Stimulated activated CD4-positive, alpha-beta T cell treated with anti-CD3 and anti-CD28 coated beads, Interleukin-12 subunit alpha, Interleukin-12 subunit beta, amount 100 ng/mL, for 4 hours (primary cell): ENCODE measurements around the gene CLCN7.
A peak's percentile ranks its signal among the peaks of the same experiment; 100 is the strongest.

Experiments used
- DNase-seq: peaks from one replicate; pipeline ENCODE4 v3.0.0-alpha.2; 2020

Gene CLCN7

DNA sequence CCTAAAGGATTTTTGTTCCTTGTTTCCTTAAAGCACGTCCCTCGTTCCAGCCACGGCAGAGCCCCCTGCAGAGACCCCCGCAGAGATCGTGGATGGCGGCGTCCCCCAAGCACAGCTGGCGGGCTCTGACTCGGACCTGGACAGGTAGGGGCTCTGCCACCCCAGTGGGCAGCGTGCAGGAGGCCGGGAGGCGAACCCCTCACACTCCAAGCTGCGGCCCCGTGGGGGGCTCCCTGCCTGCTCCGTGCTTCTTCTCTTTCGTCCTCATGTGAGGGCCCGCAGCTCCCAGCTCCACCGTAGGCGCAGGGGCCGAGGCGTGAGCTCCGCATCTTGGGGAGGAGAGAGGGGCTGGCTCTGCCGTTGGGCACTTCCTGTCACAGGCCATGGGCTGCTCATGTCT is 26.8 kb upstream of the CLCN7 start:
- no peak for DNase-seq

GRCh38 chr16:1500465-1501150 is 25.8 kb upstream of the CLCN7 start:
- no peak for DNase-seq

DNA sequence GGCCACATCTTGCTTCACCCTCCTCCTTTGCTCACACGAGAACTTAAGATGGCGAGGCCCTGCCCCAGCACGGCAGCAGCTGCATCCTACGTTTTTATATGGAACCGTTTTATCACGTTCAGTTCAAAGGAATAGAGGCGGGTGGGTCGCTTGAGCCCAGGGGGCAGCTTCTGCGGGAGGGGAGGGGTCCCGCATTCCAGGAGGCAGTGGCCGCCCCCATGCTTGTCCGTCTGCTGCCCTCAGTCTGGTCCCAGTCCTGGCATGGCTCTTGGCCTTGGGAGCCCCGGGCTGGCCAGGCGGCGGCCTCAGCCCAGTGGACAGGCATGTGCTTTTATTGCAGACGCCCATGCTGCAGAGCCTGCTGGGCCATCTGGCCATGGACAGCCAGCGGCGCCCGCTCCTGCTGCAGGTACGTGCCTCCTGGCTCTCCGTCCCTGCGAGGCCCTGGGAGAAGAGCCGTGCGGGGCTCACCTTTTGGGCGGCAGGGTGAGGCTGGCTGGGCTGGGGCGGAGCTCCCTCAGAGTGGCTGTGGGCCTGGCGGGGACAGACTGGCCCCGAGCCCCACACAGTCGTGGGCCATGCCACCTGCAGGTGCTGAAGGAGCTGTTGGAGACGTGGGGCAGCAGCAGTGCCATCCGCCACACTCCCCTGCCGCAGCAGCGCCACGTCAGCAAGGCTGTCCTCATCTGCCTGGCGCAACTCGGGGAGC is 25.1 kb upstream of the CLCN7 start:
- DNase-seq = no peak

DNA sequence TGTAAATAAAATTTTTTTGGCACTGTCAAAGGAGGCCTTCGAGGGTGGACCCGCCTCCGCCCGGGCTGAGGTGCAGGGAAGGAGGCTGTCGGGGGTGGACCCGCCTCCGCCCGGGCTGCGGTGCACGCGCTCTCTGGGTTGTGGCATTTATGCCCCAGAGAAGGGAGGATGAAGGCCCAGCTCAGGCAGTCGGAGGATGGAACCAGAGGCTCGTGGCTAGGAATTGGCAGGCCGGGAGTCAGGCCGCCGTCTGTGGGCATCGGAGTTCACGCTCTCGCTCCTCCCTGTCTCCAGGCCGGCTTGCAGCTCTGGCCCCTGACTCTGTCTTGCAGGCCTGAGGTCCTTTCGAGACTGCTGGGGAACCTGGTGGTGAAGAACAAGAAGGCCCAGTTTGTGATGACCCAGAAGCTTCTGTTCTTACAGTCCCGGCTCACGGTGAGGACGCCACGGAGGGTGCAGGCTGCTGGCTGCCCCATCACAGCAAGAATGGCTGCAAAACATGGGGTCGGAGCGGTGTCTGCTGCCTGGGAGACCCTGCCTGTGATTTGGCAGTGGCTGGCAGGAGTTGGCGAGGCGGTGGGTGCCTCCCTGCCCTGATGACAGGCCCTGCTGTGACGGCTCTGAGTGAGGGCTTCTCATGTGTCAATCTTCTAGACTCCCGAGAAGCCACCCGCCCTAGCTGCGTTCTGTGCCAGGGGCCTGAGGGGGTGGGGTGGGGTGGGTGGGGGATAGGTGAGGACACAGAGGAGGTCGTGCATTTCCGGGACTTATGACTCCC is 24.3 kb upstream of the CLCN7 start:
- DNase-seq = no peak

DNA sequence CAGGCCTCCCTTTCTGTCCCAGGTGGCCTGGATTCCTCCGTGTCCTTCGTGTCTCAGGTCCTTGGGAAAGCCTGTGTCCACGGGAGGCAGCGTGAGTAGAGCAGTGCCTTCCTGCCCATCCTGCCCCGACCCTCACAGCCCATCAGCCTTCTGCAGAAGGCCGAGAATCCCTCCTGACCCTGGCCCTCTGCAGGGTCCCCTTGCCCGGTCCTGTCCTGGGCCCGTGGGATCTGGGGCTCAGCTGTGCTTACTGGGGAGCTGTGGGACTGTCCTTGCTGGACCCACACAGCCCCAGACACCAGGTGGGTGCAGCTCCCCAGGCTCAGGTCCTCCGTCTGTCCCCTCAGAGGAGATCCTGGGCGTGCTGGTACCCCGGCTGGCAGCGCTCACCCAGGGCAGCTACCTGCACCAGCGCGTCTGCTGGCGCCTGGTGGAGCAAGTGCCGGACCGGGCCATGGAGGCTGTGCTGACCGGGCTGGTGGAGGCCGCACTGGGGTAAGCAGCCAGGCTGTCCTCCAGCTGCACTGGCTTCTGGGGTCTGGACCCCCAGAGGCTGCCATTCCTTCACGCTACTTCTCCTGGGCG is 22.3 kb upstream of the CLCN7 start:
- DNase-seq = no peak

DNA sequence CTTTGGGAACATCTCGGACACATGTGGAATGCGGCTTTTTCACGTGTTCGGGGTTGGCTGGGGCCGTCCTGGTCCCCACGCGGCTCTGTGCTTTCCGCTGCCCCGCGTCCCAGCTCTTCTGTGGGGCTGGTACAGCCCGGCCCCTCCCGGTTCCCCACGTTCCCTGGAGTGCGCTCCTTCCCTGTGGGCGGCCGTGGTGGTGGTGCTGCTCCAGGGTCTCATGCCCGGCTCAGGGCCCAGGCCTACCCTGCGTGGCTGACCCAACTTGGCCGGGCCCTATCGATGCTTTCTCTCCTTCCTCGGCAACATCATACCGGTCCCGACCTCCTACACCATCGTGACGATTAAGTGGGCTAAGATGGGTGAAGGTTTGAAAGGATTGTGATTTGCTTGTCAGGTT is 21.6 kb upstream of the CLCN7 start:
- DNase-seq = no peak

- no peak for DNase-seq
Observed at GRCh38 chr16:1495889-1496262, 21.0 kb upstream of the CLCN7 start.

- DNase-seq = no peak
Observed at GRCh38 chr16:1495211-1495888, 20.5 kb upstream of the CLCN7 start.

DNA sequence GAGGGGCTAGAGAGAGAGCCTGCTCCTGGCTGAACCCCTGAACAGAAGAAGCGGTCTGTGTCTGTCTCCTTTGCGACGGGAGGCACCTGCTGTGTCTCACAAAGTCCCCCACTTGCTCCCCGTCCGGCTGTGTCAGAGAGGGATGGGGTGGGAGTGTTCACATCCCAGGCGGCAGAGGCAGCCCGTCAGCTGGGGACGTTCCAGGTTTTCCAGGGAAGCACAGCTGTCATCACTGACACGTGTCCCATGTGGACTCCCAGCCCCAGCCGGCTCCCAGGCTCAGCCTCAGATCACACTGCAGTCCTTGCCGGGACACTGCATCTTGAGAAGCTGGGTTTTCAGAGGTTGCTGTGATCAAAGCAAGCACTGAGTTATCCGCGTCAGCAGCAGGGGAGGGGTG is 19.9 kb upstream of the CLCN7 start:
- DNase-seq = no peak

DNA sequence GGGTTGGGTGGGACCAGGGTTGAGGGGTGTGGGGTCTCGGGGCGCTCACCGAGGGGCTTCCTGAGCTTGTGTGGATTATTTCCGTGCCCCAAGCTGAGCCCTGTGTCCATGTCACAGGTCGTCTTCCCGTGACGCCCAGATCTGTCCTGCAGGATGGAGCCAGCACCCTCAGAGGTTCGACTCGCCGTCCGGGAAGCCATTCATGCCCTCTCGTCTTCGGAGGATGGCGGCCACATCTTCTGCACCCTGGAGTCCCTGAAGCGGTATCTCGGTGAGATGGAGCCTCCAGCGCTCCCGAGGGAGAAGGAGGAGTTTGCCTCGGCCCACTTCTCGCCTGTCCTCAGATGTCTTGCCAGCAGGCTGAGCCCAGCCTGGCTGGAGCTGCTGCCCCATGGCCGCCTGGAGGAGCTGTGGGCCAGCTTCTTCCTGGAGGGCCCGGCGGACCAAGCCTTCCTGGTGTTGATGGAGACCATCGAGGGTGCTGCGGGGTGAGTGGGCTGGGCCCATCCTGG is 19.4 kb upstream of the CLCN7 start:
- DNase-seq = no peak

DNA sequence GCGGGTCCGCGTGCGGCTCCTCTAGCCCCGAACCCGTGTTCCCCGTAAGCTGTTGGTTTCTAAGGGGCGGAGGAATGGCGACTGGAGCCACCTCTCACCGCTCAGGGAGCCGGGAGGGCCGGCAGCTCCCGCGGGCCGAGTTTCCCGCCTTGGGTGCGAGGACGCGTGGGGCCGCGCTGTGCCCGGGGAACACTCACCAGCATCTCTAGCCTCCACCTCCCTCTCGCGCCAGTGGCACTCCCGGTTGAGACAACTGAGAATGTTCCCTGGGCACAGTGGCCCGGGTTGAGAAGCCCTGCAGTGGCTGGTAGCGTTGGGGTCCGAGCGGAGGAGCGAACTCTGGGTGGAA is 18.9 kb upstream of the CLCN7 start:
- no peak for DNase-seq

- DNase-seq = peak; percentile 90
Observed at GRCh38 chr16:1492923-1493745, 18.3 kb upstream of the CLCN7 start, which contains the start of gene TELO2. Gene TELO2 (plus strand): TSS chr16:1493360. CDS start chr16:1494282, 922 bp downstream.

DNA sequence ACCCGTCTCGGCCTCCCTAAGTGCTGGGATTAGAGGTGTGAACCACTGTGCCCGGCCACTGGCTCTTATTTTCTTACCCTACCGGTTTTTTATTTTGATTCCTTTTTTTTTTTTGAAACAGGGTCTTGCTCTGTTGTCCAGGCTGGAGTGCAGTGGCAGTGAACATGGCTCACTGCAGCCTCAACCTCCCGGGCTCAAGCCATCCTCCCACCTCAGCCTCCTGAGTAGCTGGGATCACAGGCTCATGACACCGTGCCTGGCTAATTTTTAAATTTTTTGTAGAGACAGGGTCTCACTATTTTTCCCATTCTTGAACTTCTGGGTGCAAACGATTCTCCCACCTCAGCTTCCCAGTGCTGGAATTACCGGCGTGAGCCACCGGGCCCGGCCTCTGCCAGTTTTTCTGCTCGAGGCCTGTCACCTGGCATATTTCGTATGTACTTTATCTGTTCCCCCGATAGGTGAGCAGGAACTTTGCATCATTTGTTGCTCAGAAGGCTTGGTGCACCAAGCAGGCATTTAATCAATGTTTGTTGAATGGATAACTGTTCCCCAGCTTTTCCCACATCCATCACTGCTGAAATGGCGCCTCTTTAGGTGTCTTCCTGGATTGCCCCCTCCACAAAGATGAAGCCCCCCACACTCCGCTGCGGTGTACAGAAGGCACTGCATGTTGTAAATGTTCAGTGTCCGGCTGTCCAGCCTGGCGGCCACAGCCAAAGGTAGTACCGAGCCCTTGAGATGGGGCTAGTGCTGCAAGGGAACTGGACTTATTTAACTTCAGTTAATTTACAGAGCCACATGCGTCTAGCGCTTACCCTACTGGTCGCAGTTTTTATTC is 17.5 kb upstream of the CLCN7 start:
- no peak for DNase-seq

- no peak for DNase-seq
Observed at GRCh38 chr16:1491327-1491726, 16.5 kb upstream of the CLCN7 start.

GRCh38 chr16:1489077-1489476 is 14.2 kb upstream of the CLCN7 start:
- DNase-seq = no peak

DNA sequence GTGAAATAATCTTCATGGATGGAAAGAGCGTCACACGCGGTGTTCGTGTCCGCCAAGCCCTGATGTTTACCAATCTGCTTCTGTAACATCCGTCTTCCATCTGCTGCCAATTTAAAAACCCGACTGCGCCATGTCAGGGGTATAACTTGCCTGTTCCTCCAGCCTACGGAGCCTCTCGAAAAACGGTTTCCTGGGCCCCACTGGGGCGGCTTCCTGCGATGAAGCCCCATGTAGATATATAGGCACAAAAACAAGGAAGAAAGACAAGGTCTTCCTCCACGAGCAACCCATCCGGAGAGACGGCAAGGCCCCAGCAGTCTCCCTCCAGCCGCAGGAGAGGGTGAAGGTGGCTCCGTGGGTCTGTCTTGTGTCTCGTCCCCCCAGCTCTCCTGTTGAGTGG is 13.8 kb upstream of the CLCN7 start, which contains the start of gene PTX4:
TSS of gene PTX4 (minus strand) at position 326 of the 400 bp plus-strand sequence. CDS start at position 291, 35 bp downstream.
- DNase-seq = no peak

- no peak for DNase-seq
Observed at GRCh38 chr16:1488054-1488601, 13.3 kb upstream of the CLCN7 start.

GRCh38 chr16:1487395-1488053 is 12.7 kb upstream of the CLCN7 start:
- DNase-seq = no peak

- no peak for DNase-seq
Observed at GRCh38 chr16:1486551-1487390, 11.9 kb upstream of the CLCN7 start.
